Fibroblast of pulmonary artery (primary cell): Measurements from ENCODE around the gene TLE4.

ENCODE experiments used
- DNase-seq: peaks from one replicate; pipeline ENCODE4 v3.0.0-alpha.2; 2010; ENCODE audit warnings: low read depth
- H3K4me3 ChIP-seq: replicated peaks from 2 replicates; pipeline ENCODE4 v1.5.1; 2011; ENCODE audit warnings: low read depth, mild to moderate bottlenecking, control low read depth, low read length, moderate library complexity
- CTCF ChIP-seq: IDR thresholded peaks from 2 replicates; pipeline ENCODE4 v1.5.1; 2011; ENCODE audit warnings: mild to moderate bottlenecking, control low read depth, low read length, inconsistent platforms; ENCODE audit errors: missing control alignments

Gene TLE4

GRCh38 chr9:79674052-79674777 is 102.5 kb downstream of the TLE4 start:
- DNase-seq: no peak
- no peak for TF ChIP-seq CTCF
- no peak overlapping the region for H3K4me3 ChIP-seq

GRCh38 chr9:79681576-79681975 is 109.8 kb downstream of the TLE4 start:
- TF ChIP-seq CTCF: no peak
- H3K4me3 ChIP-seq: no peak overlapping the region
- DNase-seq: no peak

GRCh38 chr9:79682076-79682736 is 110.4 kb downstream of the TLE4 start:
- peak; percentile 19 for DNase-seq
- TF ChIP-seq CTCF: no peak

GRCh38 chr9:79684059-79684458 is 112.3 kb downstream of the TLE4 start:
- no peak overlapping the region for H3K4me3 ChIP-seq
- TF ChIP-seq CTCF: no peak
- DNase-seq: no peak

More at GRCh38 chr9:79682076-79682736, 110.4 kb downstream of the TLE4 start:
- H3K4me3 ChIP-seq: no peak overlapping the region

- H3K4me3 ChIP-seq: no peak overlapping the region
- no peak for DNase-seq
Observed at GRCh38 chr9:79684711-79685575, 113.2 kb downstream of the TLE4 start.

GRCh38 chr9:79685577-79685976 is 113.8 kb downstream of the TLE4 start:
- peak; percentile 14 for DNase-seq
- TF ChIP-seq CTCF: no peak
- no peak overlapping the region for H3K4me3 ChIP-seq

More at GRCh38 chr9:79684711-79685575, 113.2 kb downstream of the TLE4 start:
- no peak for TF ChIP-seq CTCF
